Glomerular visceral epithelial cell (primary cell): ENCODE results near the gene ZNF844.
"Not testable (repeated sequence)": the region's sequence is repeated elsewhere in the genome, so short reads cannot be mapped to it uniquely, and the experiment has no call there.

Experiments
- DNase-seq: peaks from one replicate; pipeline ENCODE4 v3.0.0-alpha.2; 2016; ENCODE audit errors: extremely low spot score

The ZNF844 gene

GRCh38 chr19:12092065-12092867 is 27.7 kb downstream of the ZNF844 start:
- peak; percentile 12 for DNase-seq

GRCh38 chr19:12092956-12093355 is 28.4 kb downstream of the ZNF844 start:
- DNase-seq, result no peak

- DNase-seq, result no peak
These were observed 29.2 kb downstream of the ZNF844 start for GRCh38 chr19:12093777-12094176.

- DNase-seq, result no peak
These were observed 30.7 kb downstream of the ZNF844 start for GRCh38 chr19:12095111-12095790.

GRCh38 chr19:12098040-12098439 is 33.5 kb downstream of the ZNF844 start:
- no peak for DNase-seq

- not testable (repeated sequence) for DNase-seq
These were observed 39.4 kb downstream of the ZNF844 start for GRCh38 chr19:12103909-12104308.

- DNase-seq, result peak; percentile 7
These were observed 46.6 kb downstream of the ZNF844 start for GRCh38 chr19:12111176-12111575.

GRCh38 chr19:12111943-12112637 is 47.6 kb downstream of the ZNF844 start:
- DNase-seq, result no peak

- no peak for DNase-seq
These were observed 48.2 kb downstream of the ZNF844 start for GRCh38 chr19:12112701-12113100.

GRCh38 chr19:12113121-12113520 is 48.6 kb downstream of the ZNF844 start:
- DNase-seq, result no peak

- DNase-seq, result no peak
These were observed 52.9 kb downstream of the ZNF844 start for GRCh38 chr19:12117201-12117970.

GRCh38 chr19:12126707-12127106 is 62.2 kb downstream of the ZNF844 start:
- DNase-seq, result no peak
